Measurements from ENCODE around the gene TFB2M. TPM values are rescaled to one million over a fixed set of nuclear protein-coding genes. Genes with fewer than 3 reads are reported as not detected.
"Not testable (repeated sequence)": the region's sequence is repeated elsewhere in the genome, so short reads cannot be mapped to it uniquely, and the experiment has no call there.

TFB2M gene, protein sequence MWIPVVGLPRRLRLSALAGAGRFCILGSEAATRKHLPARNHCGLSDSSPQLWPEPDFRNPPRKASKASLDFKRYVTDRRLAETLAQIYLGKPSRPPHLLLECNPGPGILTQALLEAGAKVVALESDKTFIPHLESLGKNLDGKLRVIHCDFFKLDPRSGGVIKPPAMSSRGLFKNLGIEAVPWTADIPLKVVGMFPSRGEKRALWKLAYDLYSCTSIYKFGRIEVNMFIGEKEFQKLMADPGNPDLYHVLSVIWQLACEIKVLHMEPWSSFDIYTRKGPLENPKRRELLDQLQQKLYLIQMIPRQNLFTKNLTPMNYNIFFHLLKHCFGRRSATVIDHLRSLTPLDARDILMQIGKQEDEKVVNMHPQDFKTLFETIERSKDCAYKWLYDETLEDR
- 12.9 and 14.7 TPM in 2 replicates for total RNA-seq (ENCODE audit: low replicate concordance)
- long read RNA-seq, transcript TFB2M-201 (8 exons, 1,848 nt): major isoform, 157 of 180 reads
- long read RNA-seq, partial matches to known transcripts: 1 of 180 reads
- long read RNA-seq, other reads (novel, unspliced or antisense): 22 of 180 reads

DNA sequence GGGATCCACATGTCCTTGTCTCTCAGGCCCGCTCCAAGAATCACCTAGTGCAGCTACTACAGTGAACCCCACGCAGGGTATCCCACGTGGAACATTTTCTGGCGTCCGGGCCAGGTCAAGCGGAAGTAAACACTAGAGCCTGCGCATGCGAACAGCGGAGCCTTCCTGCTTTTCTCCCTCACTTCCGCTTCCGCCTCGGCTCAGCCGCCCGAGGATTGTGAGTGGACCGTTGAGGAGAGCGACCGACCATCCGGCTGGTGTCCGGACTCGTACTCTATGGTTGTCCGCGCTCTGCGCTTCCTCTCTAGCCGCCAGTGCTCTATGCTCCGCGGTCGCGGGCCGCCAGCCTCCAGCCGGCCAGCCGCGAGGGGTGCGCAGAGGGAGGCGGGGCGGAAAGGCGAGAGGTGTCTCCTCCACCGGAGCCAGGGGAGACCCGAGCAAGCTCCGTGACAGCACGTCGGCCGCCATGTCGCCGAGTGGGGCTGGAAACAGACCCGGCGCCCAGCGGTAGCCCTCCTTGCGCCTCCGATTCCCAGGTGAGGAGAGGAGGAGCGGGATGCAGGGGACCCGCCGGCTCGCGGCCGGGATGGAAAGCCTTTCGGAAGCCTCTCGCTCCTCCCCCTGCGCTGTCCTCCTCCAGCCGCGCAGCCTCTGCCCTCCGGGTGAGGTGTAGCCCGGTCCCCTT, at the start of gene TFB2M, which contains the start of gene CNST:
TSS of gene TFB2M (minus strand) at position 134 of the 685 bp plus-strand sequence. CDS start at position 11, 123 bp downstream.
TSS of gene CNST (plus strand) at position 329 of the 685 bp plus-strand sequence. CDS start 25,107 bp downstream, outside the sequence.
- H3K27me3 Mint-ChIP-seq: no peaks in the 10 kb centered on the region
- H3K9me3 Mint-ChIP-seq: no peaks in the 10 kb centered on the region
- TF ChIP-seq, protein P1, sequence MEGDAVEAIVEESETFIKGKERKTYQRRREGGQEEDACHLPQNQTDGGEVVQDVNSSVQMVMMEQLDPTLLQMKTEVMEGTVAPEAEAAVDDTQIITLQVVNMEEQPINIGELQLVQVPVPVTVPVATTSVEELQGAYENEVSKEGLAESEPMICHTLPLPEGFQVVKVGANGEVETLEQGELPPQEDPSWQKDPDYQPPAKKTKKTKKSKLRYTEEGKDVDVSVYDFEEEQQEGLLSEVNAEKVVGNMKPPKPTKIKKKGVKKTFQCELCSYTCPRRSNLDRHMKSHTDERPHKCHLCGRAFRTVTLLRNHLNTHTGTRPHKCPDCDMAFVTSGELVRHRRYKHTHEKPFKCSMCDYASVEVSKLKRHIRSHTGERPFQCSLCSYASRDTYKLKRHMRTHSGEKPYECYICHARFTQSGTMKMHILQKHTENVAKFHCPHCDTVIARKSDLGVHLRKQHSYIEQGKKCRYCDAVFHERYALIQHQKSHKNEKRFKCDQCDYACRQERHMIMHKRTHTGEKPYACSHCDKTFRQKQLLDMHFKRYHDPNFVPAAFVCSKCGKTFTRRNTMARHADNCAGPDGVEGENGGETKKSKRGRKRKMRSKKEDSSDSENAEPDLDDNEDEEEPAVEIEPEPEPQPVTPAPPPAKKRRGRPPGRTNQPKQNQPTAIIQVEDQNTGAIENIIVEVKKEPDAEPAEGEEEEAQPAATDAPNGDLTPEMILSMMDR (conservative IDR thresholded peaks at IDR 0.05): no peak
- no peaks in the 10 kb centered on the region for H3K36me3 Mint-ChIP-seq
- peaks cover 15% of the 10 kb centered on the region for H3K4me1 Mint-ChIP-seq (ENCODE audit: unreplicated experiment)
- H3K27ac Mint-ChIP-seq: peak within 1 kb of the TSS; percentile 97
- DNase-seq (ENCODE audit: extremely low spot score, unreplicated experiment): peak; percentile 97
- H3K4me3 Mint-ChIP-seq: peak within 1 kb of the TSS; percentile 98

DNA sequence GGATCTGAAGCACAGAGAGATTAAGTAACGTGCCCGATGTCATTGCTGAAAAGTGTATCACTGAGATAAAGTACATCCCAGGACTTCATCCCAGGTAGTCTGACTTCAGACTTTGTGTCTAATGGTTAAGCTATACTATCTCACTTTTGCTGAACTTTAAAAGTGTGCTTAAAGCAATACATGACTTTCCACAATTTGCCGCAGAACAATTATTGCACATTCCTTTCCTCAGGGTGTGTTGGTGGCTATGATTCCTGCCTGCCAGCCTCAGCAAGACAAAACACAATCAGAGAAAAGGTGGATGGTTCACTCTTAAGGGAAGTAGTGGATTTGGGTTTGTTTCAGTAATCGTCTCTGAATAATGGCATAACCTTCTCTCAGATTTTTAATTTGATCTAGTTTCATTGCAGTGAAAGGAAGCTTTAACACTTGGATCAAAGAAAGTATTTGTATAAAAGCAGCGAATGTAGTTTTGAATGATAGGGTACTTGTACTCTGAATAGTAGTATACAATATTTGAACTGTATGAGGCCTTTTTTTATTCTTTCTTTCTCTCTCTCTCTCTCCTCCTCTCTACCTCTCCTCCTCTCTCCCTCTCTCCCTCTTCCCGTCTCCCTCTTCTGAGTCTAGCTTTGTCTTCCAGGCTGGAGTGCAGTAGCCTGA, 47.2 kb upstream of the TFB2M start:
- TF ChIP-seq, protein P1 (conservative IDR thresholded peaks at IDR 0.05): no peak
- Mint-ChIP-seq H3K27me3 (no peaks in the 10 kb centered on the region), H3K9me3 (no peaks in the 10 kb centered on the region), H3K4me1 (ENCODE audit: unreplicated experiment) (peaks cover 30% of the 10 kb centered on the region), H3K36me3 (peaks cover 7% of the 10 kb centered on the region), H3K27ac (peak overlapping the region; percentile 62), H3K4me3 (no peak overlapping the region)
- no peak for DNase-seq (ENCODE audit: extremely low spot score, unreplicated experiment)

DNA sequence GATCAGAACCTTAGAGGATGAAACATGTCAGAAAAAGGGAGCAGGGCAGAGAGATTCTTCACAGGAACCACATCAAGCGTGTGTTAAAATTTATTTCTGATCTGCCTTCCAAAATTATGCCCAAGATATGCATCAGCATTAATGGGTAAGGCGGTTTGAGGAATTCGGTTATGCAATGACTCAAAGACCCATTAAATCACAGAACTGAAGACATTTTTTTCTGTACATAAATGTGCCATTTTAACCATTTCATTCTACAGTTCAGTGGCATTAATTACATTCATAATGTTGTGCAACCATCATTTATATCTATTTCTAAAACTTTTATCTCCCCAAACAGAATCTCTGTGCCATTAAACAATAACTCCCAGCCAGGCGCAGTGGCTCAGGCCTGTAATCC, 43.6 kb upstream of the TFB2M start:
- DNase-seq (ENCODE audit: extremely low spot score, unreplicated experiment): no peak
- peaks cover 19% of the 10 kb centered on the region for H3K4me1 Mint-ChIP-seq (ENCODE audit: unreplicated experiment)
- H3K4me3 Mint-ChIP-seq: no peak overlapping the region
- peaks cover under 1% of the 10 kb centered on the region for H3K36me3 Mint-ChIP-seq
- TF ChIP-seq, protein P1 (conservative IDR thresholded peaks at IDR 0.05): no peak
- no peak overlapping the region for H3K27ac Mint-ChIP-seq
- no peaks in the 10 kb centered on the region for H3K27me3 Mint-ChIP-seq
- H3K9me3 Mint-ChIP-seq: no peaks in the 10 kb centered on the region

DNA sequence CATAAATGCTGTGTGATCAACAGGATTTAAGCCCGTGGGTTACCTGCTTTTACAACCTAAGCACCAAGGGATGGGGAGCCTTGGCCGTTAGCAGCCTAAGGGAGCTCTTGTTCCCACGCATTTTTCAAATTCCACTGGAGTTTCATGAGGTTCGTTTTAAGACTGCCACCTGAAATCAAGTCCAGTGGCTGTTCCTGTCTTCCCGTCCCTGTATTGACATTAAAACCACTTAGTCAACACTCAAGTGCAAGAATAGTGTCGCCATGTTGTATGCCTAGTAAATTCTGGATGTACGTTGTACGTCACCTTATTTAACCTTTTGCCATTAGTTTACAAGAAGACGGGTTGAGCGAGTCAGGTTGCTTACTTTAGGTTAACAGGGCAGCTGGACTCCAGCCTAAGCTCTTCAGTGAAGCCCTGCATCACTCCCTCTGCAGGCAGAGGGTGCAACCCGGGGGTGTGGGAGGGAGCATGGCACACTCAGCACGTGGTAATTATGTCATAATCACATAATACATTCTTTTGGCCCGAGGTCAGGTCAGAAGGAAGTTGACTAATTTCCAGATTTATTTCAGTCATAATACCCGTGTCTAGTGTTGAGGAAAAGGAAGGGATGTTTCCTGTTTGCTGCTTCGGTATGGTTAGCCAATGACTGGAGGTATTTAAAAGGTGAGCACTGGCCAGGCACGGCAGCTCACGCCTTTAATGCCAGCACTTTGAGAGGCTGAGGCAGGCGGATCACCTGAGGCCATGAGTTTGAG, 42.7 kb upstream of the TFB2M start:
- H3K36me3 Mint-ChIP-seq: peaks cover 3% of the 10 kb centered on the region
- DNase-seq (ENCODE audit: extremely low spot score, unreplicated experiment): no peak
- TF ChIP-seq, protein P1 (conservative IDR thresholded peaks at IDR 0.05): no peak
- H3K27ac Mint-ChIP-seq: peak overlapping the region; percentile 91
- H3K9me3 Mint-ChIP-seq: no peaks in the 10 kb centered on the region
- peaks cover 19% of the 10 kb centered on the region for H3K4me1 Mint-ChIP-seq (ENCODE audit: unreplicated experiment)
- no peaks in the 10 kb centered on the region for H3K27me3 Mint-ChIP-seq
- peak overlapping the region; percentile 31 for H3K4me3 Mint-ChIP-seq

DNA sequence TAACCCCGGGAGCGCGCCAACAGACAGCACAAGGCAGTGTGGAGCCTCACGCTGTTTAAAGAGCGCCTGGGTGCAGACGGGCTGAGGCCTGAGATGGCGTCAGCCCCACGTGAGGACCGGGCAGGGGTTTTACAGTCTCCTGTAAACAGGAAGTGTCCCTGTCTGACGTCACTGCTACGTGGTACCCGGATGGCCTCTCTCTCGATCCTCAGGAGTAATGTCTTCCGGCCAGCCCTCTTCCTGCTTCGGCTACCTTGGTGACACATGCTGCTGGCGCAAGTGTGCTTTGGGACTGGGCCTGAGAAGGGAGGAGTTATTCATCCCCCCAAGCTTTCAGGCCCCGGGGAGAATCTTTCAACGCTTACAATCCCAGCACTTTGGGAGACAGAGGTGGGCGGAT, 41.4 kb upstream of the TFB2M start:
- H3K9me3 Mint-ChIP-seq: peaks cover 5% of the 10 kb centered on the region
- H3K4me3 Mint-ChIP-seq: no peak overlapping the region
- H3K27me3 Mint-ChIP-seq: no peaks in the 10 kb centered on the region
- no peak overlapping the region for H3K27ac Mint-ChIP-seq
- DNase-seq (ENCODE audit: extremely low spot score, unreplicated experiment): no peak
- TF ChIP-seq, protein P1 (conservative IDR thresholded peaks at IDR 0.05): no peak
- peaks cover 11% of the 10 kb centered on the region for H3K36me3 Mint-ChIP-seq
- H3K4me1 Mint-ChIP-seq (ENCODE audit: unreplicated experiment): peaks cover 12% of the 10 kb centered on the region

DNA sequence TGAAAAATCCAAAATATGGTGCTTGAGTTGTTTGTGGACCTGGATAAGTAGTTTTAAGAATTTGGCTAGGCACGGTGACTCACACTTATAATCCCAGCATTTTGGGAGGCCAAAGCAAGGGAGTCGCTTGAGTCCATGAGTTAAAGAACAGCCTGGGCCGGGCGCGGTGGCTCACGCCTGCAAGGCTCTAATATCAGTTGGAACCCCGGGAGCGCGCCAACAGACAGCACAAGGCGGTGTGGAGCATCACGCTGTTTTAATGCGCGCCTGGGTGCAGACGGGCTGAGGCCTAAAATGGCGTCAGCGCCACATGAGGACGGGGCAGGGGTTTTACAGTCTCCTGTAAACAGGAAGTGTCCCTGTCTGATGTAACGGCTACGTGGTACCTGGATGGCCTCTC, 39.2 kb upstream of the TFB2M start:
- DNase-seq (ENCODE audit: extremely low spot score, unreplicated experiment); H3K27ac Mint-ChIP-seq; H3K4me3 Mint-ChIP-seq; H3K27me3 Mint-ChIP-seq: not testable (repeated sequence)
- Mint-ChIP-seq H3K9me3 (peaks cover 11% of the 10 kb centered on the region), H3K36me3 (peaks cover 24% of the 10 kb centered on the region), H3K4me1 (ENCODE audit: unreplicated experiment) (peaks cover 14% of the 10 kb centered on the region)

Measured in type B pancreatic cell (in vitro differentiated cells).